AG04450 (cell line): Measurements from ENCODE around the gene BIK. TPM values are rescaled to one million over a fixed set of nuclear protein-coding genes. Genes with fewer than 3 reads are reported as not detected.
"Not testable (repeated sequence)": the region's sequence is repeated elsewhere in the genome, so short reads cannot be mapped to it uniquely, and the experiment has no call there.

Source experiments
- CTCF ChIA-PET: fragments of 300-600, 350-600 bp; formaldehyde crosslinking; extraction: SDS; loops from one replicate; lab custom pipeline; 2022; ENCODE audit warnings: antibody characterized with exemption, inconsistent platforms; lab: Charles Lee
- POLR2A ChIA-PET: fragments of 350-600 bp; formaldehyde crosslinking; extraction: SDS; loops from one replicate; lab custom pipeline; 2021; ENCODE audit warnings: antibody characterized with exemption, inconsistent platforms; lab: Yijun Ruan, JAX
- DNase-seq: peaks from one replicate; pipeline ENCODE4 v3.0.0-alpha.2; 2011; ENCODE audit warnings: low read depth, low spot score
- H3K27ac ChIP-seq: one replicate; pipeline ENCODE4 v1.5.1; 2012; ENCODE audit warnings: low read depth, low read length, control low read depth
- H3K27me3 ChIP-seq: one replicate; pipeline ENCODE4 v1.6.0; 2012; ENCODE audit warnings: low read length; ENCODE audit not compliant: control insufficient read depth, insufficient read depth
- H3K4me3 ChIP-seq: 2 replicates; pipeline ENCODE4 v1.5.1; 2011; ENCODE audit warnings: mild to moderate bottlenecking, low read depth, low read length, control low read depth
- H3K9me3 ChIP-seq: 2 replicates; pipeline ENCODE4 v1.5.1; 2012; ENCODE audit warnings: low read length; ENCODE audit not compliant: control insufficient read depth, insufficient read depth
- polyA plus RNA-seq: library from polyadenylated mRNA; depleted of rRNA; stranded (reverse); fragments of >200 nt; gene quantifications from 2 replicates; pipeline ENCODE4 v1.2.3, GENCODE V29; 2011
- TF ChIP-seq, protein P1 (sequence below): IDR thresholded peaks from 2 replicates; pipeline ENCODE4 v1.5.1; 2011; ENCODE audit warnings: low read depth, low read length, control low read depth, inconsistent platforms

The BIK gene
- polyA plus RNA-seq, 1 experiment, result not detected

GRCh38 chr22:43096420-43096819, 14.1 kb upstream of the BIK start:
- TF ChIP-seq, protein P1, sequence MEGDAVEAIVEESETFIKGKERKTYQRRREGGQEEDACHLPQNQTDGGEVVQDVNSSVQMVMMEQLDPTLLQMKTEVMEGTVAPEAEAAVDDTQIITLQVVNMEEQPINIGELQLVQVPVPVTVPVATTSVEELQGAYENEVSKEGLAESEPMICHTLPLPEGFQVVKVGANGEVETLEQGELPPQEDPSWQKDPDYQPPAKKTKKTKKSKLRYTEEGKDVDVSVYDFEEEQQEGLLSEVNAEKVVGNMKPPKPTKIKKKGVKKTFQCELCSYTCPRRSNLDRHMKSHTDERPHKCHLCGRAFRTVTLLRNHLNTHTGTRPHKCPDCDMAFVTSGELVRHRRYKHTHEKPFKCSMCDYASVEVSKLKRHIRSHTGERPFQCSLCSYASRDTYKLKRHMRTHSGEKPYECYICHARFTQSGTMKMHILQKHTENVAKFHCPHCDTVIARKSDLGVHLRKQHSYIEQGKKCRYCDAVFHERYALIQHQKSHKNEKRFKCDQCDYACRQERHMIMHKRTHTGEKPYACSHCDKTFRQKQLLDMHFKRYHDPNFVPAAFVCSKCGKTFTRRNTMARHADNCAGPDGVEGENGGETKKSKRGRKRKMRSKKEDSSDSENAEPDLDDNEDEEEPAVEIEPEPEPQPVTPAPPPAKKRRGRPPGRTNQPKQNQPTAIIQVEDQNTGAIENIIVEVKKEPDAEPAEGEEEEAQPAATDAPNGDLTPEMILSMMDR, result no peak
- no peak for DNase-seq
- Histone ChIP-seq H3K27ac (no peak overlapping the region), H3K9me3 (peaks cover 24% of the 10 kb centered on the region), H3K4me3 (no peak overlapping the region), H3K27me3 (no peaks in the 10 kb centered on the region)
- ChIA-PET POLR2A (no interaction called here), CTCF (no interaction called here)

DNA sequence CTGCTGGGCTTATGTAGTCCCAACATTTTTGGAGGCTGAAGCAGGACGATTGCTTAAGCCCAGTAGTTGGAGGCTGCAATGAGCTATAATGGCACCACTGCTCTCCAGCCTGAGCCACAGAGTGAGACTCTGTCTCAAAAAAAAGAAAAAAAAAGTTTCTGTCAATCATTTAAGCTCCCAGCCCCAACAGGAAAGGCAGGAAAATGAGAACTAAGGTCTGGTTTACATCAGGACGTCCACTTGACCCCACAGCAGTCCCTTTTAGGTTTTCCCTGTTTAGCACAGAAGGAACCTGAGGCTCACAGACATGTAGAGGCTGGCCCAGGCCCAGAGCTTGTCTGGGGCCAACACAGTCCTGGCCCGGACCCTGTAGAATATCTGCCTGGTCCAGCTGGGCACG, 12.2 kb upstream of the BIK start:
- H3K4me3 ChIP-seq, result no peak overlapping the region
- TF ChIP-seq, protein P1, result no peak
- H3K9me3 ChIP-seq, result peaks cover 24% of the 10 kb centered on the region
- POLR2A ChIA-PET, result no interaction called here
- DNase-seq, result no peak
- H3K27ac ChIP-seq, result no peak overlapping the region
- CTCF ChIA-PET, result no interaction called here
- no peaks in the 10 kb centered on the region for H3K27me3 ChIP-seq

DNA sequence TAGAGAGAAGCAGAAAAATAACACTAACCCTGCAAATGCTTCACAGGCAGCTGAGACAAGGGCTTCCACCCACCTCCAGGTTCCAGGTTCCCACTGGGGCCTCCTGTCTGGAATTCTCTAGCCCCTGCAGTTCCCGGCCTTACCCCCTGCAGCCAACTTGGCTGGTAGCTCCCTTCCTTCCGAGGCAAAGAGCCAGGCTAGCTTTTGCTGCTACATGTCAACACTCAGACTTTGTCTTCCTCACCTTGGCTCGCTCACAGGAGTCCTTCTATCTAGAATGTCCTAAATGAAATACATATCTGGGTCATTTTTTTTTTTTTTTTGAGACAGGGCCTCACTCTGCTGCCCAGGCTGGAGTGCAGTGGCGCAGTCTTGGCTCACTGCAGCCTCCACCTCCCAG, 11.5 kb upstream of the BIK start:
- ChIA-PET POLR2A (no interaction called here), CTCF (interaction anchor here (0.6 kb wide), 1 partner anchor 227 kb away, joined by 3 read pairs; no protein-coding TSS in a partner anchor)
- peaks cover 24% of the 10 kb centered on the region for H3K9me3 ChIP-seq

GRCh38 chr22:43100225-43100624, 10.3 kb upstream of the BIK start:
- POLR2A ChIA-PET, result interaction anchor here (0.7 kb wide), 1 partner anchor 455 kb away, joined by 3 read pairs; no protein-coding TSS in a partner anchor
- Histone ChIP-seq H3K27ac (no peak overlapping the region), H3K4me3 (no peak overlapping the region), H3K27me3 (no peaks in the 10 kb centered on the region), H3K9me3 (peaks cover 21% of the 10 kb centered on the region)
- DNase-seq, result no peak
- TF ChIP-seq, protein P1, result no peak
- CTCF ChIA-PET, result interaction anchor here (0.7 kb wide), 1 partner anchor 478 kb away, joined by 9 read pairs; no protein-coding TSS in a partner anchor

More for the DNA sequence above, 11.5 kb upstream of the BIK start:
- no peaks in the 10 kb centered on the region for H3K27me3 ChIP-seq
- H3K27ac ChIP-seq, result no peak overlapping the region
- no peak for DNase-seq
- no peak overlapping the region for H3K4me3 ChIP-seq
- TF ChIP-seq, protein P1, result no peak

GRCh38 chr22:43101306-43101705, 9.2 kb upstream of the BIK start:
- no peak overlapping the region for H3K4me3 ChIP-seq
- ChIA-PET POLR2A (no interaction called here), CTCF (no interaction called here)
- TF ChIP-seq, protein P1, result no peak
- H3K27me3 ChIP-seq, result peaks cover 3% of the 10 kb centered on the region
- H3K9me3 ChIP-seq, result peaks cover 11% of the 10 kb centered on the region
- H3K27ac ChIP-seq, result no peak overlapping the region
- DNase-seq, result no peak

GRCh38 chr22:43104056-43104625, 6.4 kb upstream of the BIK start:
- H3K4me3 ChIP-seq, H3K9me3 ChIP-seq, CTCF ChIA-PET, DNase-seq, POLR2A ChIA-PET, H3K27ac ChIP-seq: not testable (repeated sequence)
- peaks cover 15% of the 10 kb centered on the region for H3K27me3 ChIP-seq

DNA sequence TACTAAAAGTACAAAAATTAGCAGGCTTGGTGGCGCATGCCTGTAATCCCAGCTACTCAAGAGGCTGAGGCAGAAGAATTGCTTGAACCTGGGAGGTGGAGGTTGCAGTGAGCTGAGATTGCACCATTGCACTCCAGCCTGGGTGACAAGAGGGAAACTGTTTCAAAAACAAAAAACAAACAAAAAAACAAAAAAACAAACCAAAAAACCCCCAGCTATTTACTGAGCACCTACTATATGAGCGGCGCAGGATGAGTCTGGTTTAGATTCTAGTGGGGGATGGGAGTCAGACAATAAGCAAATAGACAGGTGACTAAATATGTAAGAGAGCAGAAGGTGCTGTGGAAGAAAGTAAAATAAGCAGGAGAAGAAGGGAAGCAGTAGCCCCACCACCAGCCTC, 5.6 kb upstream of the BIK start:
- H3K4me3 ChIP-seq, POLR2A ChIA-PET, CTCF ChIA-PET, H3K27ac ChIP-seq, H3K9me3 ChIP-seq, DNase-seq: not testable (repeated sequence)
- H3K27me3 ChIP-seq, result peaks cover 23% of the 10 kb centered on the region
